ENCODE measurements around the gene PRSS22.
A peak's percentile ranks its signal among the peaks of the same experiment; 100 is the strongest.

- TF ChIP-seq CTCF (conservative IDR thresholded peaks at IDR 0.05; ENCODE audit: low read length), result peak; percentile 87
- TF ChIP-seq EZH2phosphoT487 (IDR thresholded peaks at IDR 0.05; ENCODE audit: borderline replicate concordance, low read depth, low read length), result no peak
These were observed 3.2 kb downstream of the PRSS22 start for GRCh38 chr16:2854700-2855309.
